Lung microvascular endothelial cell (primary cell): ENCODE data around the gene CUBN. TPM values are rescaled to one million over a fixed set of nuclear protein-coding genes. Genes with fewer than 3 reads are reported as not detected.

Experiments
- DNase-seq, 2 donors: peaks; one replicate each; pipeline versions ENCODE4 v3.0.0 to v3.0.0-alpha.2; 2010; ENCODE audit warnings: low read depth in 2 of 2
- total RNA-seq: library from RNA; depleted of rRNA; stranded (reverse); fragments of >200 nt; gene quantifications from 2 replicates; pipeline ENCODE4 v1.2.1, GENCODE V29; 2014

The CUBN gene
- total RNA-seq, 1 donor from 2014 or later: 4.2 TPM

GRCh38 chr10:16884497-16884896, 245.1 kb downstream of the CUBN start:
- no peak for DNase-seq

GRCh38 chr10:16883084-16883483, 246.5 kb downstream of the CUBN start:
- DNase-seq: no peak

DNA sequence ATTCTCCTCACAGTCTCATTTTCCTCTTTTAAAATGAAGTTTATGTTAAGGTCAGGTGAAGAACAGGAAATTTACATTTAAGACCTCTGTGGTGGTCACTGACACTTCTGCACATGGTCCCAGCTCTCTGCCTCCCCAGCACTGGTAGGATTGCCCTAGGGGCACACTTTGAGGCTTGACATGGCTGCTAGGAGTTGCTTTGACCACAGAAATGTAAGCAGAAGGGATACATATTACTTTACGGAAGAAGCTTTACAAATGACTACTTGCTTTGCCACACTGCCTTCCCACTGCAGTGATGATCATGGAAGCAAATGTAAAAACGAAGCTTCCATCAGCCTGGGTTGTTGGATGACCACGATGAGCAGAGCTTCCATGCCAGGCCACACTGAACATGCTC, 259.3 kb downstream of the CUBN start:
- DNase-seq: no peak

GRCh38 chr10:16867990-16868389, 261.6 kb downstream of the CUBN start:
- DNase-seq: no peak

GRCh38 chr10:16867556-16867955, 262.1 kb downstream of the CUBN start:
- DNase-seq: peak in 1 of 2 donors; percentile 50

DNA sequence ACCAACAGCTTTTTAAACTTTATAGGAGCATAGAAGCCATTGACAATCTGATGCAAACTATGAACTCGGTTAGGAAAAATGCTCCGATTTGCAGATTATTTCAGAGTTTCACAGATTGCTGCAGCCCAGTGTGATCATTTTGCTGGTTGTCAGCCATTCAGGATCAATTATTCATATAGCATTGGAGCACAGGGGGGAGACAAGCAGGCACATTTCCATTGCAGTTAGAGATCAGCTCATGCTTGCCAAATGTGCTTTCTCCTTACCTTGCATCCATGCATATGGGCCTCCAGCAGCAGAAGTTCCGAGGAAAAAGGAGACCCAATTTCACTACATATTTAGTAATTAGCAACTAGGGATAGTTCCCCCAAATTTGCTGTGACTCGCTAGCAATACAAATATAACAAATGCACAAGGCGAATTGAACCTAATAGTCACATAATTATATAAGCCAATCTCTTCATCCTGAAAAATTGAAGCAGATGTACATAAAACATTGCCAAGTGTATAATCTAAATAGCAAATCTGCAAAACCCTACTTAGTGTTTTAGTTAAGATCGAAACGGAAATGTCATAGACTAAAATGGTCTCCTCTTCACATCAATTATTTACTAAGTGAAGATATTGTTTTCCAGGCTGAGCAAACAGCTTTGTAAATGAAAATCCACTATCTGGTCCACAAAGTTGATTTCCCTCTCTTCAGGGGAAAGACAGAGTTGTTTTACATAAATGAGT, 262.9 kb downstream of the CUBN start:
- DNase-seq: no peak

GRCh38 chr10:16865766-16866165, 263.8 kb downstream of the CUBN start:
- no peak for DNase-seq

DNA sequence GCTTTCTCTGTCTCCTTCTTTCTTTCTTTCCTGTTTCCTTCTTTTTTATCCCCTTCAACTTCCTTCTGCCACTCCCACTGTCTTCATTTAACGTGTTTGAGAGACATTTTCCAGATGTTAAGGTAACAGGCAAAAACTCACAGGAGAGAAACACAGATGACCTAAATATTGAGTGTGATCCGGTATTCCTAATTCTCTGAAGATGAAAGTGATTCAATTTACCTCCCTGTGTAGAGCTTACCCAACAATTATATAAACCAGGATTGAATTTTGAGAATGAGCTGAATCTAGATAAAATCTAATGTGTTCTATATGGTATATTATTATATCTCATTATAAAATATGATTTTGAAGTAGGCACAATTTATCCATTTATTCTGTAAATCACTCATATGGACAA, 265.8 kb downstream of the CUBN start:
- no peak for DNase-seq

- DNase-seq: no peak
Observed at GRCh38 chr10:16857419-16857818, 272.2 kb downstream of the CUBN start.

GRCh38 chr10:16856567-16856966, 273.0 kb downstream of the CUBN start:
- peak; percentile 22 to 74 for DNase-seq

- peak in 1 of 2 donors; percentile 31 for DNase-seq
Observed at GRCh38 chr10:16856092-16856491, 273.5 kb downstream of the CUBN start.

- peak in 1 of 2 donors; percentile 66 for DNase-seq
Observed at GRCh38 chr10:16854623-16855022, 275.0 kb downstream of the CUBN start.

DNA sequence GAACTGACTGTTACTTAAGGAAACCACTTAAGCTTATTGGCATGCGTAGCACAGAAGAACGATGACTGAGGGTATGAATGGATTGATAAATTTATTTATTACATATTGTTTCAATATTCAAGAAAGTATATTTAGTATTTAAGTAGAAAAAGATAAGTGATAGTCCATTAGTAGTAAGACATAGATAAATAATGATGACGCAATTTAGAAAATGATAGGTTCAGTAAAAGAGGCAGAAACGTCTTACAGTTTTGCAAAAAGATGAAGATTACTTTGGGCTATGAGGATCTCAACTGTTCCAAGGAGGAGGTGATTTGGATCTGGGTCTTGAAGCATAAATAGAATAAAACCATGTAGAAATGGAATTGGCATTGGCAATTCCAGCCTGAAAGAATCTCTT, 275.8 kb downstream of the CUBN start:
- no peak for DNase-seq

- DNase-seq: peak; percentile 83
Observed at GRCh38 chr10:16853201-16853600, 276.4 kb downstream of the CUBN start.

- no peak for DNase-seq
Observed at GRCh38 chr10:16852624-16853023, 277.0 kb downstream of the CUBN start.

- no peak for DNase-seq
Observed at GRCh38 chr10:16848562-16849154, 281.0 kb downstream of the CUBN start.

- peak in 1 of 2 donors; percentile 31 for DNase-seq
Observed at GRCh38 chr10:16847644-16848043, 282.0 kb downstream of the CUBN start.

GRCh38 chr10:16845248-16845647, 284.4 kb downstream of the CUBN start:
- peak in 1 of 2 donors; percentile 31 for DNase-seq

DNA sequence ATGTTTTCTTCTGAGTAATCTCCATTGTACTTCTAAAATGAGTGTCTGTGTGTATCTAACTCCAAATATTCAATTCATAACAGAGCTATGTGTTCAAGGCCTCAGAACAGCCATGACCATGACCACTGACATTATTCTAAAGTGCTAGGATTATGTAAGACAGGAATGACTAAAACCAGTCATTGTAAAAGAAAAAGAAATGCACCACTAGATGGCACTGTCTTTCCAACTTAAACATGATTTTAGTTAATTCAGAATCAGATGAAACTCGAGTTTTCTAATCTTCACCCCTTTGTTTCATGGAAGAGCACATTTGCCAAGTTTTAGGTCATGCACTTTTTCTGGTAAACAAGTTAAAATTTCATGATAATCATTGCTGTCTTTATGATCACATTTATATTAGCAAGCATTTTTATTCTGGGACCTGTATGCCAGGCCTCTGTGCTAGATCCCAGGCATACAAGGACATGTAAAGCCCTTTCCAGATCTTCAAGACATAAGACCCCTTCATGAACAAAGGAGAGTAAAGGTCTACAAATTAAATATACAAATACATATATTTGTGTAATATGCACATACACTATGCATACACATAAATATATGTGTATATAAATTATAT, 286.2 kb downstream of the CUBN start:
- peak; percentile 87 to 88 for DNase-seq

DNA sequence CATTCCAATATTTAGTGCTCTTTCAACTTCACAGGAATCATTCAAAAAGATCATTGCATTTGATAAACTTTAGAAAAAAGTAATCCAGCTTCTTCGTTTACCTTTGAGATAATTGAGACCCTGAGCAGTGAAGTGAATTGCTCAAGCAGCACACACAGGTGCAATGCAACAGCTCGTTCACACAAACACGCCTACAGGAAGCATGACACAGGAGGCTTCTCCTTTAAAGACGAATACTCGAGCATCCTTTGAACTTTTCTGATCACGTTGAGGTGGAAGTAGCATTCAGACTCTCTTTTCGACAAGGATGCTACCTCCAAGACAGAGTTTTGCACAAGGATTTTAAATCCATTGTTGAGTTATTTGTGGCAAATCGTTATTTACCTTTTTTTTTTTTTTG, 294.4 kb downstream of the CUBN start:
- DNase-seq: no peak

GRCh38 chr10:16832351-16833080, 297.1 kb downstream of the CUBN start:
- DNase-seq: peak; percentile 93 to 99

- DNase-seq: peak; percentile 86 to 96
Observed at GRCh38 chr10:16828701-16829175, 300.9 kb downstream of the CUBN start.
